ENCODE results near the gene TBL1X. TPM values are rescaled to one million over a fixed set of nuclear protein-coding genes. Genes with fewer than 3 reads are reported as not detected.

Gene TBL1X
- total RNA-seq, 2 donors from 2014 or later, result 12.3 to 14.0 TPM

DNA sequence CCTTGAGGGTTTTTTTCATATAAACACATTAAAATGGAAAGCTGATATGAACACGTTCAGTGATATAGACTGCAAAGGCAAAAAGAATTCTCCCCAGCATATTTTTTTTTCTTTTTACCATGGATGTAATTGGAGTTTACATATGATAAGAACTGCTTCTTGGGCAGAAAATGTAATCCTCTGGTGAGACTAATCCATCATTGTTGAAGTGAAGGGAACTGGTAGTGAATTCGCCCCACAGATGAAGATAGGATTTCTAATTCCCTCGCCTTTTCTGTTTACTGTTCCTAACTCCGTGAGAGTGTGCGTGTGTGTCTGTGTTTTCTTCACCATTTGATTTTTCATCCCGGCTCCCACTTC lies 211.9 kb downstream of the TBL1X start:
- Histone ChIP-seq H3K27me3 (no peaks in the 10 kb centered on the region), H3K4me1 (no peaks in the 10 kb centered on the region), H3K27ac (no peak overlapping the region), H3K9me3 (no peaks in the 10 kb centered on the region), H3K36me3 (no peaks in the 10 kb centered on the region), H3K4me3 (no peak overlapping the region)
- DNase-seq (ENCODE audit: low spot score), result no peak
- TF ChIP-seq CTCF (IDR thresholded peaks at IDR 0.05), result no peak

DNA sequence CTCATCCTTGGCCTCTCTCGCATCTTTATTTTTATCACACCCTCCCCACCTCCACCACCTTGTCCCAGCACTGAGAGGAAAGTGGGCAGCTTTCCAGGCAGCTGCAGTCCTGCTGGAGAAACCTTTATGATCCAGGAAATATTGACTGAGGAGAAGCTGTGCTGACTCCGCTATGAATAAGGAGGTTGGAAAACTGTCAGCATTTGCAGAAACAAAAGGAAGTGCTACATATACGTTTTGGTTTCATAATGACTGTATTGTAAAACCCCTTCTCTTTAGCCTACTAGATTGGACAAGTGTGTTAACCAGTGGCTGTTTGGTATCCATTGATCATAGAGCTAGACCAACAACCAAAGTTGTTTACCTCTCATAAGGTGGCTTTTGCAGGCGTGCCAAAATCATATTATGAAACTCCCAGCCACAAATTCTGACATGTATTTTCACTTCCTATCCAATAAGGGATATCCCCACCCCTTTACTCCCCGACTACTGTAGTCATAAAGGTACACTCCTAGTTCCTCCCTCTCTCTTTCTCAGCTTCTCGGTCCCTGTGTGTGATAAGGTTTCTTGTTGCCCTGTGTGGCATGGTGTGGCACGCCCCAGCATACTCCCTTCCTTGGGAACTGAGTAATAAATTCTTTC lies 212.4 kb downstream of the TBL1X start:
- no peak for DNase-seq (ENCODE audit: low spot score)
- no peak overlapping the region for H3K4me3 ChIP-seq
- H3K9me3 ChIP-seq, result no peaks in the 10 kb centered on the region
- no peaks in the 10 kb centered on the region for H3K4me1 ChIP-seq
- TF ChIP-seq CTCF (IDR thresholded peaks at IDR 0.05), result no peak
- no peaks in the 10 kb centered on the region for H3K27me3 ChIP-seq
- H3K27ac ChIP-seq, result no peak overlapping the region
- no peaks in the 10 kb centered on the region for H3K36me3 ChIP-seq

DNA sequence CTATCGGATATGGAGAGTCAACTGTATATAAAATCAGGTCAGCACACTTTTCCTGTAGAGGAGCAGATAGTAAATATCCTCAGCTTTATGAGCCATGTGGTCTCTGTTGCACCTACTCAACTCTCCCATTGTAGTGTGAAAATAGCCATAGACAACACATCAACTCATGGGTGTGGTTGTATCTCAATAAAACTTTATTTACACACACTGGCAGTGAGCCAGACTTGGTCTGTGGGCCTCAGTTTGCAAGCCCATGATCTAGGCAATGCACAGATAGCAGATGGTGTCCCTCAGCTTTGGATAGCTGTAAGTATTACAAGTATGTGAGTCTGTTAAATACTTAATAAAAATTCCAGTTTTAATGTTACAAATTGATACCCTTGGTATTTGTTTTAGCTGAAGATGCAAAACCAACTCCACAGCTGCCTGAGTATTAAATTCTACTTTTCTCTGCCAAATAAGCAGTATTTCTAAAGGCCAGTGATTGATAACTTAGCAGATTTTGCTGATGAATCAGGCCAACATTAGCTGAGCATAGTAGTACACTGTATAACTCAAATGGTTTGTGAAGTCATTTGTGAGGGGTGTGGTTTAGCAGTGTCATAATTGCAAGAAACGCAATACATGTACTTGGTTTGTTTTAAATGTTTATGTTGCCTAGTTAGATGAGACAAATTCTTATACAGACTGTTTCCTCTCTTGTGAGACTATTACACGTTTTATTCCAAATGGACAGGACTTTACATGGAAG lies 213.5 kb downstream of the TBL1X start:
- Histone ChIP-seq H3K4me3 (no peak overlapping the region), H3K9me3 (no peaks in the 10 kb centered on the region), H3K4me1 (no peaks in the 10 kb centered on the region), H3K36me3 (no peaks in the 10 kb centered on the region), H3K27me3 (no peaks in the 10 kb centered on the region), H3K27ac (no peak overlapping the region)
- no peak for DNase-seq (ENCODE audit: low spot score)
- TF ChIP-seq CTCF (IDR thresholded peaks at IDR 0.05), result no peak

DNA sequence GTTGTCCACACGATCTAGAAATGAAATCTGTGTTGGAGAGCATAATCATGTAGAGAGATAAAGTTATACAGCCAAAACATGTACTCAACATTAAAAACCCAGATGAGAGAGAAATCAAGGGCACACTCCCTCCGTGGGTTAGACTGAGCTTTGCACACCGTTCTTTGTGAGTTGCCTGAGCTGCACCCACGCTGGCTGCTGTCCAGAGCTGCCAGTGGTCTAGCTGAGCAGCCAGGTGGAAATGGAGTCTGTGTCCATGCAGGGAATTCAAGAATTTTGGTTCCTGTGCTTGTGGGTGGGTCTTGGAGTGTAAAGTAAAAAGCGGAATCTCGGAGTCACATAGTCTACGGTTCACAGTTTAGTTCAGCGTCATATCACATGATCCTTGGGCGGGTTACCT lies 216.2 kb downstream of the TBL1X start:
- Histone ChIP-seq H3K27ac (no peak overlapping the region), H3K4me1 (no peaks in the 10 kb centered on the region), H3K4me3 (no peak overlapping the region), H3K27me3 (no peaks in the 10 kb centered on the region), H3K9me3 (no peaks in the 10 kb centered on the region), H3K36me3 (no peaks in the 10 kb centered on the region)
- DNase-seq (ENCODE audit: low spot score), result no peak
- no peak for TF ChIP-seq CTCF (IDR thresholded peaks at IDR 0.05)

DNA sequence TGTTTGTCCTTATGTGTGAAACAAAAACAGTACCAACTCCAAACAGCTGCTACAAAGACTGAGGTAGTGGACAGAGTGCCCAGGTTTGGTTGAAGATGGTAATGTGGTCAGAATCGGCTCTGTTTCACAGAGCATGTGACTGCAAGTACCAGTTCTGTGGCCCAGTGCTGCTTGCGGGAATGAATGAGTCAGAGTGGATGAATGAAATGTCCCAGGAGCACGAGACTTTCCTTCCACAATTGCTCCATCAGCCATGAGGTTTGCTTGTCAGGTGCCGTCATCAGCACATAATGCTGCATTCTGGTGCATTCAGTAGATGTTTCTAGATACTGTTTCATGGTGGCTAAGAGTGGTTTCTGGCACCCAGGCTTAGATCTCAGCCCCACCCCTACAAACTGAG lies 216.6 kb downstream of the TBL1X start:
- no peak for DNase-seq (ENCODE audit: low spot score)

More for the DNA sequence above, 216.6 kb downstream of the TBL1X start:
- Histone ChIP-seq H3K36me3 (no peaks in the 10 kb centered on the region), H3K27ac (no peak overlapping the region), H3K9me3 (no peaks in the 10 kb centered on the region), H3K4me1 (no peaks in the 10 kb centered on the region), H3K4me3 (no peak overlapping the region), H3K27me3 (no peaks in the 10 kb centered on the region)
- no peak for TF ChIP-seq CTCF (IDR thresholded peaks at IDR 0.05)

Data from right atrium auricular region (tissue), 2 donors.